Bronchial epithelial cell (primary cell): ENCODE data around the gene CDK14. TPM values are rescaled to one million over a fixed set of nuclear protein-coding genes. Genes with fewer than 3 reads are reported as not detected.
A peak's percentile ranks its signal among the peaks of the same experiment; 100 is the strongest.
"Not testable (repeated sequence)": the region's sequence is repeated elsewhere in the genome, so short reads cannot be mapped to it uniquely, and the experiment has no call there.

Source experiments
- DNase-seq: peaks from one replicate; pipeline ENCODE4 v3.0.0-alpha.2; 2010; ENCODE audit warnings: low read depth
- FAIRE-seq: peaks from 2 replicates; lab custom pipeline; 2011; peaks lifted over from hg19 to GRCh38; lab: Jason Lieb, UNC
- H3K27me3 ChIP-seq: 2 replicates; pipeline ENCODE4 v1.5.1; 2011; ENCODE audit warnings: low read length; ENCODE audit not compliant: control insufficient read depth, insufficient read depth
- H3K36me3 ChIP-seq: 2 replicates; pipeline ENCODE4 v1.5.1; 2011; ENCODE audit warnings: low read length; ENCODE audit not compliant: control insufficient read depth, insufficient read depth
- H3K4me3 ChIP-seq: 2 replicates; pipeline ENCODE4 v1.5.1; 2011; ENCODE audit warnings: mild to moderate bottlenecking, low read depth, low read length, control low read depth
- total RNA-seq: library from RNA; depleted of rRNA; stranded (reverse); fragments of >200 nt; gene quantifications from 2 replicates; pipeline ENCODE4 v1.2.1, GENCODE V29; 2014
- TF ChIP-seq, protein P1 (sequence below): IDR thresholded peaks from 2 replicates; pipeline ENCODE4 v1.5.1; 2011; ENCODE audit warnings: mild to moderate bottlenecking, moderate library complexity, low read length, control low read depth, inconsistent platforms; ENCODE audit not compliant: insufficient read depth, severe bottlenecking

Gene CDK14
- total RNA-seq, 1 donor from 2014 or later, result 8.7 TPM

DNA sequence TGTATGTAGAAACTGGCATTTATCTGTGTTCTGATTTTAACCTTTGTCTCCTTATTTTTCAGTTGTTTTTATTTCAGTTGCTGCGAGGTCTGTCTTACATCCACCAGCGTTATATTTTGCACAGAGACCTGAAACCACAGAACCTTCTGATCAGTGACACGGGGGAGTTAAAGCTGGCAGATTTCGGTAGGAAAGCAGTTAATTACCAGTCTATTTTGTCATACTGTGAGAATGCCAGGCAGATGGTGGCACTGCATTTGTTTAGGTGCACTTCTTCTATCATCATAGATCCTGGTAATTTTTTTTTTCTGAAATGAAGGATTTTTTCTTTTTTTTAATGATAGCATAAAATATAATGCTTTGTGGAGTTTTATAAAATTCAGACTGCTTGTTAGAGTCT is 321.4 kb downstream of the CDK14 start:
- Histone ChIP-seq H3K4me3 (no peak overlapping the region), H3K27me3 (no peaks in the 10 kb centered on the region), H3K36me3 (no peaks in the 10 kb centered on the region)
- TF ChIP-seq, protein P1, sequence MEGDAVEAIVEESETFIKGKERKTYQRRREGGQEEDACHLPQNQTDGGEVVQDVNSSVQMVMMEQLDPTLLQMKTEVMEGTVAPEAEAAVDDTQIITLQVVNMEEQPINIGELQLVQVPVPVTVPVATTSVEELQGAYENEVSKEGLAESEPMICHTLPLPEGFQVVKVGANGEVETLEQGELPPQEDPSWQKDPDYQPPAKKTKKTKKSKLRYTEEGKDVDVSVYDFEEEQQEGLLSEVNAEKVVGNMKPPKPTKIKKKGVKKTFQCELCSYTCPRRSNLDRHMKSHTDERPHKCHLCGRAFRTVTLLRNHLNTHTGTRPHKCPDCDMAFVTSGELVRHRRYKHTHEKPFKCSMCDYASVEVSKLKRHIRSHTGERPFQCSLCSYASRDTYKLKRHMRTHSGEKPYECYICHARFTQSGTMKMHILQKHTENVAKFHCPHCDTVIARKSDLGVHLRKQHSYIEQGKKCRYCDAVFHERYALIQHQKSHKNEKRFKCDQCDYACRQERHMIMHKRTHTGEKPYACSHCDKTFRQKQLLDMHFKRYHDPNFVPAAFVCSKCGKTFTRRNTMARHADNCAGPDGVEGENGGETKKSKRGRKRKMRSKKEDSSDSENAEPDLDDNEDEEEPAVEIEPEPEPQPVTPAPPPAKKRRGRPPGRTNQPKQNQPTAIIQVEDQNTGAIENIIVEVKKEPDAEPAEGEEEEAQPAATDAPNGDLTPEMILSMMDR, result no peak
- DNase-seq, result no peak
- no peak for FAIRE-seq

DNA sequence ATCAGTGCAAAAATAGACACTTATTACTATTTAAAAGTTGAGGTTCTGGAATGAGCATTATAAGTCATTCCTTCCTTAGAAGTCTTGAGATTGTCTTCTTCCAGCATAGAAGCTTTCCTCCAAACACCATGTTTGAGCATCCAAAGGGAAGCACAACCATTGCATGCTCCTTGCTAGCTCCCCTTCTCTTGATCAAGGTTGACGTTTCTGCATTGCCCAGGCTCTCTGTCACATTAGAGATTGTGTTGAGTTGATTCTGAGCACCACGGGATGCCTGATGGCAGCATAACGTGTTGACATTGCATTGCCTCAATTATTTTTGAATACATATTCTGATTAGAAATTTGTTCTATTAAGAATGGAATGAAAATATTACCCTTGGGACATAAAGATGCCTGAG is 322.2 kb downstream of the CDK14 start:
- Histone ChIP-seq H3K36me3 (no peaks in the 10 kb centered on the region), H3K4me3 (no peak overlapping the region), H3K27me3 (no peaks in the 10 kb centered on the region)
- DNase-seq (no peak), FAIRE-seq (no peak)
- TF ChIP-seq, protein P1, result no peak

DNA sequence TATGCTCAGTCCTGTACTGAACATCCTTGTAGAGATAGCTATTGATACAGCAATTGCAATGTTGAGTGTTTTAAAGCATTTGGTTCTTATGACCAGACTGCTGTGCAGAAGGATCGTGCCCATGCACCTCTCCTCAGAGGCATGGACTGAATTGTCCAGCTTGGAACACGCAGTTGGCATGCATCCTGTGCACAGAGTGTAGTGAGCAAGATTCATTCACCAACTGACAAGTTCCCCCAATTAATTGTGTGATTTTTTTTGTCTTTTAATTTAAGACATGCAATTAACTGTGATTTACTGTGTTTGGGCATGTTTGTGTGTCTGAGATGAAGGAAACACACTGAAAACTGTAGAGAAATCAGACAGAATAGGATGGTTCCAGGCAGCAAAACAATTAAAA is 323.7 kb downstream of the CDK14 start:
- DNase-seq, result no peak
- no peak overlapping the region for H3K4me3 ChIP-seq
- FAIRE-seq, result peak; percentile 52
- H3K27me3 ChIP-seq, result no peaks in the 10 kb centered on the region
- TF ChIP-seq, protein P1, result no peak
- H3K36me3 ChIP-seq, result no peaks in the 10 kb centered on the region

DNA sequence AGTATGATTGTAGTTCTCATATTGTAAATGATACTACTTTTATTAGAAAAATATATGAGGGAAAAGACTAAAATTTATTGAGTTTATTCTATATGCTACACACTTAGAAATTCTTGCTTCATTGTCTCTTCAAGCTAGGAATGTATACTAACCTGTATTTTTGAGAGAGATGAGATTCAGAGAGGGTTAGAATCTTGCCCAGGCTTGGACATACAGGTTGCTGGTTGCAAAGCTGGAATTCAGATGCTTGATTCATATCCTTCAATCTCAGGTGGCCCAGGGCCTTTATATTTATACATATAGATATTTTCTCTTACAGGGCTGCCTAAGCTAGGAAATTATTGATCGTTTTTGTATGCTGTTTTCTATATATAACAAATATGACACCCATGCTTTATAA is 324.2 kb downstream of the CDK14 start:
- FAIRE-seq (no peak), DNase-seq (peak; percentile 62)
- H3K27me3 ChIP-seq, result no peaks in the 10 kb centered on the region
- TF ChIP-seq, protein P1, result no peak
- H3K36me3 ChIP-seq, result no peaks in the 10 kb centered on the region
- H3K4me3 ChIP-seq, result no peak overlapping the region

DNA sequence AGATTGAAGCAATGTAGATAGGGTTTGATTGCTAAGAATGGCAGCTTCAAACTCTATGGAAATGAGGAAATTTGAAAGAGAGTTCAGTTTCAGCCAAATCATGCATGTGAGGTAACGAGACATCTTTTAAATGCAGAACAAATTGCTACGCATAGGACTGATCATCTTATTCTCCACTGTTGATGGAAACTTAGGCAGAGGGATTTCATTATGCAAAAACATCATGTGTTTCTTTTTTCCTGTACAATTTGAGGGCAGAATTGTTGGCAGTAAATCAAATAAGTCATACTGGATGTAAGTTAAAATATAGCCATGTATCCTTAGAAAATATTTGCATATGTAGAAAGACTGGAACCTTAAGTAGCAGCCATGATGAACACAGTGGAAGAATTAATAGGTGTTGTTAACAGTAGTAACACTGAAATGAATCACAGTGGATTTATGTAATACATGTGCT is 327.4 kb downstream of the CDK14 start:
- Histone ChIP-seq H3K27me3 (no peaks in the 10 kb centered on the region), H3K4me3 (no peak overlapping the region), H3K36me3 (no peaks in the 10 kb centered on the region)
- no peak for FAIRE-seq
- no peak for DNase-seq
- TF ChIP-seq, protein P1, result no peak

DNA sequence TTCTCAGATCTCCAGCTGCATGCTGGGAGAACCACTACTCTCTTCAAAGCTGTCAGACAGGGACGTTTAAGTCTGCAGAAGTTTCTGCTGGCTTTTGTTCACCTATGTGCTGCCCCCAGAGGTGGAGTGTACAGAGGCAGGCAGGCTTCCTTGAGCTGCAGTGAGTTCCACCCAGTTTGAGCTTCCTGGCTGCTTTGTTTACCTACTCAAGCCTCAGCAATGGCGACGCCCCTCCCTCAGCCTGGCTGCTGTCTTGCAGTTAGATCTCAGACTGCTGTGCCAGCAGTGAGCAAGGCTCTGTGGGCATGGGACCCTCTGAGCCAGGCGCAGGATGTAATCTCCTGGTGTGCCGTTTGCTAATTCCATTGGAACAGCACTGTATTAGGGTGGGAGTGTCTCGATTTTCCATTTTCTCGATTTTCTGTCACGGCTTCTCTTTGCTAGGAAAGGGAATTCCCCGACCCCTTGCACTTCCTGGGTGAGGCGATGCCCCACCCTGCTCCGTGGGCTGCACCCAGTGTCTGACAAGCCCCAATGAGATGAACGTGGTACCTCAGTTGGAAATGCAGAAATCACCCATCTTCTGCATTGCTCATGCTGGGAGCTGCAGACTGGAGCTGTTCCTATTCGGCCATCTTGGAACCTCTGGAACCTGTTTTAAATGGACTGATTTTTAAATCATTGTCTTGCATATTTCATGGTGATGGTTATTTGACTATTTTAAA is 332.7 kb downstream of the CDK14 start:
- H3K4me3 ChIP-seq, FAIRE-seq, H3K27me3 ChIP-seq, DNase-seq, H3K36me3 ChIP-seq: not testable (repeated sequence)
